GM21825 (cell line): ENCODE results near the gene CDC42BPB.

Experiments
- ATAC-seq: cut with Tn5 transposase; IDR thresholded peaks from one replicate; pipeline ENCODE4 v1.9.1; 2021; ENCODE audit warnings: mild to moderate bottlenecking, moderate library complexity; ENCODE audit not compliant: unreplicated experiment

Gene CDC42BPB

DNA sequence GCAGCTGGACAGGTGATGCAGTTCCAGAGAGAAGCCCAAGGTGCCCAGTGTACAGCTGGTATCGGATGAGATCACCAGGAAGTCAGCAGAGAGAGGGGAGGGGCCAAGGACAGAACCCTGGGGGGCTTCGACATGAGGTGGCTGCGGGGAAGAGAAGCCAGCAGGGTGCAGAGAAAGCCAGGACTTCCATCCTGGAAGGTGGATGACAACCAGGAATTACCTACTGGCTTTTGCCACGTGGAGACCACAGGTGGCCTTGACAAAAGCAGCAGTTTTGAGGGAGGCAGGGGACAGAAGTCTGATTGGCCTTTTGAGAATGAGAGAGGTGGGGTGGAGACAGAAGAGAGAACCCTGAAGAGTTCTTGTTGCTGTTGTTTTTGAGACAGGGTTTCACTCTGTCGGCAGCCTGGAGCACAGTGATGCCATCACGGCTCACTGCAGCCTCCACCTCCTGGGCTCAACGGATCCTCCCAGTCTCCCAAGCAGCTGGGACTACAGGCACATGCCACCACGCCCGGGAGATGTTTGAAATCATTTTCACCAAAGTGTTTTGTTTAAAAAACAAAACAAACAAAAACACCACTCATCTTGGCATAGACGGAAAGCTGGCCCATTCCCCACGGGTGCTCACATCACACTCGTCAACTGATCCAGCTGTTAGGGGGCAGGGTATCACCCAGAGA is 35.2 kb downstream of the CDC42BPB start:
- no peak for ATAC-seq

DNA sequence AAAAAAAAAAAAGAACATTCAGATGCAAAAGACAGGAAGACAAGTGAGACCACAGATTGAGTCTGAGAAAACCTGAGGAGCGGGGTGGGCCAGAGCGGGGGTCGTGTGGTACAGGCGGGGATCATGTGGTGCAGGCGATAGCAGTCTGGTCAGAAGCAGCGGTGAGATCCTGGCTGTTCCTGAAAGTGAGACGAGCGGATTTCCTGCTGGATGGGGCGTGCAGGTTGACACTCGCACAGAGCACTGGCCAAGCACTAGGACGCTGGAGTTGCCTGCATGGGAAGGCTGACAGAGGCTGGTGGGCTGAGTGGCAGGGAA is 35.7 kb downstream of the CDC42BPB start:
- no peak for ATAC-seq

DNA sequence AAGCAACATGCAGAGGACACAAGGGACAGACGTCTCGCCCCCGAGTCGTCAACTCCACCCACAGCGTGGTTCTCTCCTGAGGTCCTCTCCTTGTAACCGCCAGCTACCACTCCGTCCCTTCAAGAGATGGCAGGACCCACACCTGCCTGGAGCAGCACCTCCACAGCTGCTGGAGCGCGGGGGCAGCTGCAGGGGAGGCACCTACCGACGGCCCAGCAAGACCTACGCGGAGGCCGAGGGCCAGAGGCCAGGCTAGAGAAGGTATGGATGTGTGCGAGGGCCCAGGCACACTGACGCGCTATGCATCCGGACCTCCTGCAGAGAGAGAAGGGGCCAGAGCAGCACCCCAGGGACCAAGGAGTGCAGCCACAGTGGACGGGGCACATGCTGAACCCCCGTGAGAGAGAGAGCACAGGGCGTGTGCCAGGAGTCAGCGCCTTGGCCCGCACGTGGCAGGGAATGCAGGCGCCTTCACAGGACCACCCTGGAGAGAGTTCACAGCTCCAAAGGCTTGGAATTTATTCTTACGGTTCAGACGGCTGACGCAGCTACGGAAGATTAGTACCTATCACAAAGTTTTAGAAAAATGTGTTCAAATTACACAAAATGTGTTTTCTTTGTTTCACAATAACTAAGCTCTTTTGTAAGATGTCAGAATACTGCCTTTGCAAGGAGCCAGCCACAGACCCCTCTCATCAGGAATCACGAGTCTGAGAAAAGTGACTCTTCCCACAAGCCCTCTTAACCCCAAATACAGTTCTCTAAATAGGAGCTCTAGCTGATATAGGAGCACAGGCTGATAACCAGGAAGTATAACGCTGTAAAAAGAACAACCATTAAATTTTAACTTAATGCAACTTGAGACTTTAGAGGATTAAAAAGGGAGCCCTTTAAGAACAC is 36.8 kb downstream of the CDC42BPB start:
- ATAC-seq: no peak

DNA sequence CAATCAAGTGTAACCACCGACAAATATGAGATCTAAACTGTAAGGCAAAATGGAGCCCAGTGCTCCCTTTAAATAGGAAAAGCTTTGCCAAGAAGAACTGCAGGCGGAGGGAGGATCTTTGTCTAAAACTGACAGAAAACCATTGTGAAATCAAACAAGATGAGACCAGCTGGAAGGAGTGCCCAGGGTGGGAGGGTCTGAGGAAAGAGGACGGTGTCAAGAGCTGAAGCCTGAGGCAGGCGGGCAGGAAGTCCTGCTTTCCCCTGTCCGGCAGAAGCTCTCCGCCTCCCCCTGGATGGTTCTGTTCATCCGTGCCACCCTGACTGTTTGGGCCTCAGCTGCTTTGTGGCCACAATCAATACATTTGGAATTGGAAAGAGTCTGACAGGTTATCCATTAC is 37.5 kb downstream of the CDC42BPB start:
- ATAC-seq: no peak

DNA sequence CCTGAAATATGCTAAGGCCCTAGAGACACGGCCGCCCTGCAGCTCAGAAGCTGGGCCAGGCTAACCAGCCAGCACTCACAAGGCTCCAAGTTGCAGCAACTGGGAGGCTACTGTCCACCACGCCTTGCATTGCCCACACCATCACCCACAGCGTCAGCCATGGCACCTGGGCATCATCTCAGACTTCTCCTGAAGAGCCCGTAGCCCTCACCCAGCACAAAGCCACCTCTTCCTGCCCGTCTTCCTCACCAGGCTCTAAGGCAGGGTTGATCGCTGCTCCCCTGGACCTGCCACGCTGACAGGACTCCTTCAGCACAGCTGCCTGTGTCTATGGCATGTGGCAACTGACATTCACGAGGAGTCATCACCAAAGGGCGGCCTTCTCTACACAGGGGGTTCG is 38.1 kb downstream of the CDC42BPB start:
- ATAC-seq: no peak

DNA sequence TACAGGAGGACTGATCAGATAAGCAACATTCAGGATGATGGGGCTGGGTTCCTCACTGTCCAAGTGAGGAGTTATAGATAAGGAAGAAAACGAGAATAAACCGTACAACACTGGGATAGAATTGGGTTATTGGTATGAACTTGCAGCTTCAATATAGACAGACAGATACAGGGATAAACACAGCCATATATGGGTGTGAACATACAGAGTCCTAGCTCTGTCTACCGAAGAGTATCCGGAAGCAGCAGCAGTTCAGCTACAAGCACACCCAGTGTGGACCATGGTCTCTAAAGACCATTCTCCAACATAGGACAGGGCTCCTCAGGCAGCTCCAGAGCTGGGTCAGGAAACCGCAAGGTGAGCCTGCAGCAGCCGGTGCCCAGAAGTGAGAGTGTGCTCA is 40.8 kb downstream of the CDC42BPB start:
- no peak for ATAC-seq

DNA sequence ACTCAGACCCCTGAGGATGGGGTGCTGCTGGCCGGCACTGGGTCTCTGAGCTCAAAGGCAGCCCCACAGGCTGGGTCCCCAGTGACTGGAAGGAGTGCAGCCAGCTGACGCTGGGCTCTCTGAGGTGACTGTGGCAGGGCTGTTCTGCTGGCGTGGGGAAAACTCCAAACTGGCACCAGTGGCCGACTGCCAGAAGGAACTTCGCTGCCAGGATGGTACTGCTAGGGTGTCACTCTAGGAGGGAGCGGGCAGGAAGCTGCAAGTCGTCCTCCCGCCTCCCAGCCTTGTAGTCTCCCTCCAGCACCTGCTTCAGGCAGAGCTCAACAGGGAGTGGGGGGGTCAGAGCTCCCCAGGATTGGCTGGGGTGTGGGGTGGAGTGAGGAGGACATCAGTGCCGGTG is 41.3 kb downstream of the CDC42BPB start:
- ATAC-seq: no peak

DNA sequence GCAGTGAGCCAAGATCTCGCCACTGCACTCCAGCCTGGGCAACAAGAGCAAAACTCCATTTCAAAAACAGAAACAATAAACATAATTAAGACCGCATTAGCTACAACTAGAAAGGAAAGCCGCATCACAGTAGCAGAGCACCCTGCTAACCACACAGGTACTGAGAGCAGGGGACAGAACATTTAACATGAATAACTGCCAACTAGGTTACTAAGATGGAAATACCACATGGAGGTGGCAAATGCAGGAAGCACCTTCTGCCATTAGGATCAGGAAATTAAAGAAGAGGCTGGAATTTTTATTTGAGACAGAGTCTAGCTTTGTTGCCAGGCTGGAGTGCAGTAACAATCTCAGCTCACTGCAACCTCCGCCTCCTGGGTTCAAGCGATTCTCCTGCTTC is 41.9 kb downstream of the CDC42BPB start:
- ATAC-seq: no peak

DNA sequence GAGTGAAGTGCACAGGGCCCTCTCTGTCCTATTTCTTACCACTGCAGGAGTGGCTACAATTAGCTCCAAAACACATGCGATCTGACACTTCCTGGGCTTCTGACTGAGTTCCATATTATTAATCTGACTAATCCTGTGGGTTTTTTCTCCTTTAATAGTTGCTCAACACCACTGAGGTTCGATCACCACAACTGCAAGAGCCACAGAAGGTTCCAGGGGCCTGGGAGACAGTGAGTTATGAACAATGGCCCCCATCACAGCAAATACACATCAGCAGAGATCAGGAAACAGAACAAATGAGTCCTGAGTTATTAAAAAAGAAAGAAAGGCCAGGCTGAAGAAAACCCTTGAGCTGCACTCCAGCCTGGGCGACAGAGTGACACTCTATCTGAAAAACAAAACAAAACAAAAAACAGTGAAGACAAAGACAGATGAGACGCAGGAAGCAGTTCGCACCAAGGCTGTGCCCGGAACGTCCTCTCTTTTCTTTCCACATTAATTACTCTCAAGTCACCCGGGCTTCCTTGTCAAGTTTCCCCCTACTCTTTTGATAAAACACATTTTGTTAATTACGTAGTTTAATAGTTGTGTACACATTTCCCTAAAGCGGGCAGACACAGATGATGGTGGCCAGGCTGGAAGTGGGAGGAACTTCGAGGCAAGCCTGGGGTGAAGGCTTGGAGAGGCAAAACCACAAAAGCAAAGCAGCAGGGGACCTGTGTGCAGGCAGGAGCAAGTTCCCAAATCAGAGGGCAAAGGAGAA is 42.7 kb downstream of the CDC42BPB start:
- ATAC-seq: no peak

DNA sequence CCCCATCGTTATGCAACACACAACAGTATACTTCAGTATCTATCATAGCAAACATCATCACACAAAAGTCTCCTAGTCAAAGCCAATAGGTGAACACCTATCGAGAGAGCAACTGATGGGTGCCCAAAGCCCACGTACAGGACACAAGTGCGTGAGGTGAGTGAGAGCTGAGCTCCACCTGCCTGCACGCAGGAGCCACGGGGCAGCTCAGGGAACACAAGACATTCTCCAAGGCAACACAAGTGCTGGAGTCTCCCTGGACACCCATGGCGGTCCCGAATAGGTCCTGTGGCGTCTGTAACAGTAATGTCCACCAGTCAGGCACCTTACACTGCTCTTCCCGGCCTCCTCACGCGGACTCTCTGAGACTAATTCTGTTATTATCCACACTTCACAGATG is 44.3 kb downstream of the CDC42BPB start:
- ATAC-seq: no peak

DNA sequence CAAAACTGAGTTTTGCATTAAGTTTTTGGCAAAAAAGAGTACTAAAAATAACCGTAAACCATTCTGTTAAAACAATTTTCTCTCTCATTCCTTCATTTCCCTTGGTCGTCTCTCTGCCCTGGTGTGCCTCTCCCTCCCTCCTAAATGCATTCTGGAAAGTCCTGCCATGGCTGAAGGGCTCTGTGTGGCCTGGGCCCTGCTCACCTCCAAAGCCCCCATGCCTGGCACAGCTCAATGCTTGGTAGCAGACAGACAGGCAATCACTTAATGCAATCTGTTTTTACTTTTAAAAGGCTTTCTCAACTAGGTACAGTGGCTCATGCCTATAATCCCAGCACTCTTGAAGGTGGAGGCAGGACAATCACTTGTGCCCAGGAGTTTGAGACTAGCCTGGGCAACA is 47.8 kb downstream of the CDC42BPB start:
- no peak for ATAC-seq

DNA sequence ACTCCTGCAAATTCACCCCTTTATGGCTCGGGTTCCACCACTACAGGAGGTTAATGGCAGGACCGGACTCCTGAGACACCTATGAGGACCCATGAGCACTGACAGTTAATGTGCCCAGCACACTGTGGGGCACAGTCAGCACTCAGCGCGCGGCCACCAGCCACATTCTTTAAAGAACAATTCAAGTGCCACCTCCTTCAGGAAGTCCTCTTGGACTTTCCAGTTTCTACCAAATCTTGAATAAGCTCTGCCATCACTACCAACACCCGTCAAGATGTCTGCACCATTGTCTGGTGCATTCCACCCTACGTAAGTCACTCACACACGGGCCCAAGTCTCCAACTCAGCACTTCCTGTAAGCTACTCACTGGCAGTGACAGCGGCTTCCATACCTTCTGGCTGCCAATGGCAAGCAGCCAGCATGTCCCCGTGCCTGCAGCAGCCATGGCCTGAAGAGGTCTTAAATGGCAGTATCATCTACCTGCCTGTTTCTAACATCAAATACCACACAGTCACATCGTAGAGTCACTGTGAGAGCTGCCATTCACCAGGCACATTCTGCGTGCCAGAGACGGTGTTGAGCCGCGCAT is 48.5 kb downstream of the CDC42BPB start:
- no peak for ATAC-seq

DNA sequence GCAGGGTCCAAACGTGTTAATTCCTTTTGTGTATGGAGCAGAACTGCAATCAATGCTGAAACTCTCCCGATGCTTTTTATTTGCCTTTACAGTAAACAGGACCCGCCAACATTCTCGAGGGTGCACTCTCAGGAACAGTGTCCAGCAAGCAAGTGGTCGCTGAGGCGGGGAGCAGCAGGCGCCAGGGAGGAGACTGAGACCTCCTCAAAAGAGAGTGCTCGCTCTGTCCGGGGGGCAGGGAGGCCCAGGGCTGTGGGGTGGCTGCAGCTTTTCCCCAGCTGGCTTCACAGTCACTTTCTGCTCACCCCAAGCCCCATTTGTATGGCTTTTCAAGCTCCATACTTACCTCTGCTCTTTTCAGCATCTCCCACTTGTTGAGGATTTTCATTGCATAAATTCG is 49.2 kb downstream of the CDC42BPB start:
- no peak for ATAC-seq

DNA sequence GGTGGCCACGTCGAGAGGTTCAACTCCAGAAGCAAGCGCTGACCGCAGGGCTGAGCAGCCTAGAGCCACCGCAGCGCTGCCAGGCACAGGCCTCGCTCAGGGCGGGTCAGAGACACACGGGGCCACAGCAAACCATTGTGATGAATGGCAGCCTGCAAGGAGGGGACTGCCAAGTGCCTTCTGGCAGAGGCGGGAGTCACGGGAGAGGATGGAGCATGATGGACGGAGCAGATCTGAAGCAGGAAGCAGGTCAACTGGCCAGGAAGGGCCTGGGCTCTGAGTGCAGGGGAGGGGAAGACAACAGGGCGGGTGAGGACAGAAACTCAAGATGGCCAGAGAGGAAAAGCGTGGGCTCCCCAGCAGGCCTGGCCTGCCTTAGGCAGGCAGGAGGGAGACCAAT is 49.8 kb downstream of the CDC42BPB start:
- ATAC-seq: no peak

DNA sequence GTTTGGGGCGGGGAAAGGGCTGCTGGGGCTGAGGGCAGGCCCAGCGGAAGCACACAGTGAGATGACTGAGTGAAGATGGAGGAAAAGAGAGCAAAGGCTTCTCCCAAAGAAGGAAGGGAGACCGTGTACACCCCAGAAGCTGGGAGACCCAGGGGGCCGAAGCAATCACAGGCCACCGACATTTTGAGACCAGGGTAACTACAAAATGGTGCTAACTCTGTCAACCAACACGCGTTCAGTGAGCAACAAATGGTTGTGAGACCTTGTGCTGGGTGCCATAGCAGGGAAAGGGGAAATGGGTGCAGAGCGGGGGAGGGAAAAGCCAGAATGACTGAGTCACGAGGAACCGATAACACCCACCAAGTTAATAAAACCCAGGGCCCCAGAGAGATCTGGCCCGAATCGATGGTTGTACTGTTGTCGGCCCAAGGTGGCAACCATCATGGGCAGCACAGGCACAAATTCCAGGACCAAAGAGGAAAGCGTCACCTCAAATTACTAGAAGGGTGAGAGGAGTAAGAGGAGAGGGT is 50.3 kb downstream of the CDC42BPB start:
- ATAC-seq: no peak

DNA sequence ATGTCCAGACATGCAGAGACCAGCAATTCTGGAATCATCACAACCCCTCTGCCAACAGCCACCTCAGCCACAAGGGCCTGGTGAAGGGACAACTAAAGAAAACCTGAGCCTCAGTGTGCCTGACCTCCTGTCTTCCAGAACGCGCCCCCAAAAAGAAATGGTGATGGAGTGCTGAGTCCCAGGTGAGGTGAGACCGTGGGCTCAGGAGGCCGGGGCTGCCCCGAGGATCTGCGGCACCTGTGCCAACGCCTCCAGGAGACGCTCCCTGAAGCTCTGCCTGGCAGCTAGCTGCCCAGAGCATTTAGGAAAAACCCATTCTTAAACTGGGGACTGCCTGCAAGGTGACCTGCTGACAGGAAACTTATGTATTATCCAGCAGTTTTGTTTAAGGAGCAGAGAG is 51.2 kb downstream of the CDC42BPB start:
- no peak for ATAC-seq

DNA sequence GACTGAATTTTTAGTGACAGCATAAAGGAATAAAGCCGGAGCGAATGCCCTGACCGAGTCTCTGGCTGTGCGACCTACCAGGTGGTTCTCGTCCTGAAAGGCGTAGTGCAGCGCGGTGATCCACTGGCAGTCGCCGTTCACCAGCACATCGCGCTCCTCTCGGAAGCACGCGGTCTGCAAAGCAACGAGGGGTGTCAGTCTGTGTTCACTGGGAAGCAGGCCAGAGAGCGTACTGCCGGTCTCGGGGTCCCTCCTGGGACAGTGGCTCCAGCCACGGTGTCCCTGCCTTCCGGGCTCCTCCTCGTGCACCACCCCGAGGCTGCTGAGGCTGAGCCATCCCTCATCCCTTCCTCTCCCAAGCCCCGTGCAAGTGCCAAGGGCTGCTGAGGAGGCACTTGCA is 53.5 kb downstream of the CDC42BPB start:
- no peak for ATAC-seq

DNA sequence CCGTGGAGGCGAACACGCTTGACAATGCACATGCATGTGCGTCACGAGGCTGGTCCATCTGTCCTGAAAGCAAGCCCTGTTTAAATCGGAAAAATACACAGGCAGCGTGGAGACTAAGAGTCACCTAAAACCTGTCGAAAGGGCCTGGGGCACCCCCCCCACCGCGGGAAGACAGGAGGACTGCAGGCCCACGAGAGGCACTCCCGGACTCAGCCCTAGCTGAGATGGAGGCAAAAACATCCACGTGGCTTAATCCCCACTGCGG is 54.1 kb downstream of the CDC42BPB start:
- ATAC-seq: no peak

DNA sequence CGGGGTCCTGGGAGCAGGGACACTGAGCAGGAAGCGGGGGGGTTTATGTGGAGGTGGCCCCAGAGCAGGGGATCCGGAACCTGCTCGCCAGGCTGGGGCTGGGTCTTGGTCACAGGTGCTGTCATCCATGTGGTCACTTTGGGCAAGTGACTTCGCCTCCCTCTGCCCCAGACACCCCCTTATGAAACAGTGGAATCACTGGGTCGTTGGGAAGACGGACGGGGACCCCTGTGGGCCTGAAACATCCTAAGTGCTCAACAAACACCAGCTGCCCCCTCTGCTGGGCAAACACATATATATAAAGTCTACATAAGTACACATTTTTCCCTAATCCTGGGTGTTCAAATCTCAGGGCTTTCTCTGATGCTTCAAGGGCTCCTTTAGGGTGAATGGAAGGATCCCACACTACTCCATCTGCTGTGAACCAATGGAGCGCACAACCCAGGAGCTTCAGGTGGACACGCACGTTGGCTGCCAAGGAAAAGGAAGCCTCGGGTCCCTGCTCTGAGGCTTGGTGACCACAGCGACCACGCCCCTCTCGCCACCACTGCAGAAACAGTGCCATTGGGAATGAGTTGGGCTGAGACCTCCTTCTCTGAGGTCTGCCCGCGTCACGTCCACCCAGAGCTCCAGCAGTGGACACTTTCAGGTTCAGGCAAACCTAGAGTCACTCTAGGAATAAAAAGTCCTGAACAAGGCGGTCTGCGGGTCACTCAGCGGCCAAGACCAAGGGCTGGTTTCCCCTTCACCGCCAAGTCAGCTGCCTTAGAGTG is 54.6 kb downstream of the CDC42BPB start:
- ATAC-seq: no peak

DNA sequence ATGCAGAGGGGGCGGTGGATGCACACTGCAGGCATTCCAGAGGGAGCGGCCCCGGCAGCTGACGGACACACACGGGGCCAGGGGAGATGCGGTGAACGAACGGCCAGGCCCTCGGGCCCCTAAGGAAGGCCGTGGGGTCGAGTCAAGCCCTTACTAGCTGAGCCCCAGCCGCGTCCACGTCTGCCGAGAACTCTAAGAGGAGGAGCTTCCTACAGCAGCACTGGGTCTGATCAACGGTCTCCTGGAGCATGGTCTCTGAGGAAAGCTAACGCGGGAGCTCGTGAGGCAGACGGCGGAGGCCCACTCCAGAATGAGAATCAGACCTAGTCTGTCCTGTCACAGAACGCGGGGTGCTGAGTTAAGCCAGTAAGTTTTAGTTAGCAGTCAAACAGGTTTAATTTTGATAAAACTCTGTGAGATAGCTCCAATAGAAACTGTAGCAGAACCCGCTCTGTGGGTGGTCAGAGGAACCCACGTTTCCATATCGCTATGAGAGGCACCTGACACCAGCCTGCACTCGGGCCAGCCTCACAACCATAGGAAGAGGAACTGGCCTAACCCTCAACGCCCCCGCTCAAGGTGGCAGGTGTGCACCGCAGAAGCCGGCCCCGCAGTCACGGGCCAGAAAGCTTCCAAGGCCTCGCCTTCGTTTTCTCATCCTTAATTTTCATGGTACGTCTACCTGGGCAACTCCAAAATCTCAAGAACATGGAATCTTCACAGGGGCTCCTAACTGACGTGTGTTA is 55.5 kb downstream of the CDC42BPB start:
- ATAC-seq: no peak
